ENCODE measurements around the gene STAT5A. TPM values are rescaled to one million over a fixed set of nuclear protein-coding genes. Genes with fewer than 3 reads are reported as not detected.
"Not testable (repeated sequence)": the region's sequence is repeated elsewhere in the genome, so short reads cannot be mapped to it uniquely, and the experiment has no call there.

The STAT5A gene
- total RNA-seq, 1 donor from 2014 or later = 13.8 TPM

DNA sequence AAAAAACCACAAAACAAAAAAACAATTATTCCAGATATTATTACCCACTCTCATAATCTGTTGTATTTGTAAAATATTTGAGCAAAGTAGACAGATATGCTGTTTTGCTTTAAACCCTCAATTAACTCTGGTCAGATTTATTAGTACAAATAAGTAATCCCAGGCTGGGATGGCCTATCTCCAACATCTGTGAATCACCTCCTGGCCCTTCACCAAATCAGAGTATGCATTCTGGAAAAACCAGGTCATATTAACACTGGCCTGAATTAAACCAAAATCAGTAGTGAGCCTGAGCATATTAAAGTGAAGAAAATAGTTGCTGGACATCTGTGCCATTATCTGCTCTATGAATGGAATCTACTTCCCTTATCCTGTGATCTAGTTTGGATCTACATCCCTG is 58.9 kb downstream of the STAT5A start:
- no peak for DNase-seq
- ATAC-seq = peak; percentile 43
- intact Hi-C loops (cut with micrococcal nuclease) = no loop called here

DNA sequence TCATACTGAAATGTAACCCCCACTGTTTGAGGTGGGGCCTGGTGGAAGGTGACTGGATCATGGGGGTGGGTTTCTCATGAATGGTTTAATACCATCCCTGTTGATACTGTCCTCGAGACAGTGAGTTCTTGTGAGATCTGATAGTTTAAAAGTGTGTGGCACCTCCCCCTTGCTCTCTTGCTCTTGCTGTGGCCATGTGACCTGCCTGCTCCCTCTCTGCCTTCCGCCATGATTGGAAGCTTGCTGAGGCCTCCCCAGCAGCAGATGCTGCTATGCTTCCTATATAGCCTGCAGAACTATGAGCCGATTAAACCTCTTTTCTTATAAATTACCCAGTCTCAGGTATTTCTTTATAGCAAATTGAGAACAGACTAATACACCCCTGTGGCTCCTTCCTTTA is 59.3 kb downstream of the STAT5A start:
- DNase-seq (no peak), ATAC-seq (no peak)

DNA sequence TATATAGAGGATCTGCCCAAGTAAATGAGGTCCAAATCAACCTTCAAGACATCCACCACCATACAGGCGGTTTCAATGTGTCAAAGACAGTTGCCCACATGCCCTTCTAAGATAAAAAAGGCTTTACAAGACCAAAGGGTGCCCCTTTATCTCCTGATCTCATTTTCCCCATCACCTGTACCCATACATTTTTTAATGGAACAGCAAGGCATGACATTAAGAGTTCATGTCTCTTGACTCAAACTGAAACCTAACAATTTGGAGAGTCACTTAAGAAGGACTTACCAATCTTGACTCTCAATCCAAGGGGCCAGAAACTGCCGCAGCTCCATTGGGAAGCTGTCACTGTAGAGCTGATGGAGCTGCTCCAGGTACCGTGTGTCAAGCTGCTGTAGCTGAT is 59.8 kb downstream of the STAT5A start:
- ATAC-seq = no peak
- DNase-seq = no peak
- intact Hi-C loops (cut with micrococcal nuclease) = no loop called here

More for the DNA sequence above, 59.3 kb downstream of the STAT5A start:
- intact Hi-C loops (cut with micrococcal nuclease) = no loop called here

DNA sequence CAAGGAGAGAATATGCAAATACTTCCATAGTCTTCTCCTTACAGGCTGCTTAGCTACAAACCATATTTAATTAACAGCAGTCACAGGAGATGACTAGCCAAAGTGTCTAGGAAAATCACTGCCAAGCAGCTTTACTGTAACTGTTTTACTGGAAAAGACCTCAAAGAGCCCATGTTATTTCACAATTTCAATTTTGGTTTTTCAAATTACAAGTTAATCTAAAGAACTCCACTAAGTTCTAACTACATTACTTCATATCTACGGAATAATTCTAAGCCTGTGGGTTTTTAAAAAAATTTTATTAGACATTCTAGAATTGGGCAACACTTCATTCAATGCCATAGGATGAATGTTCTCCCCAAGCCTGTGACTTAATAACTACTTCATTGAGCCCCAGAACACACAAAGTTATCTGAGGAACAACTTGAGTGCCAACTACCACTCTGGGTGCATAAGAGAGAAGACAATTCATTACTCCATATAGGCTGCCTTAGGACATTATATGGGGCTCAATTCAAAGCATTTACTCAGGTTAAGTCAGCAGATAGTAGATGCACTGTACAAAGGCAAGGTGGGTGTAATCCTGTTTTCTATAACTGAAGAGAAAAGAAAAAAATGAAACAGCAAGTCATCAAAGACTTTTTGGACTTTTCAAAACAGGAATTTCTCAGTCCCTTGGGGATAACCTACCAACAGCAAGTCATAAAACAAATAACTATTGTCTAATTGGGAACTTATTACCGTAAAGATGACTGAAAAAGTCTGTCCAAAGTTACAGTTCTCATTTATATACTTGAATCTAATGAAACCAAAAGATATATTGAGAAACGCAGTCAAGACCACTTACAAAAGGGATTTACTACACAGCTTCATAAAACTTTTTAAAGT is 66.9 kb downstream of the STAT5A start:
- intact Hi-C loops (cut with micrococcal nuclease) = no loop called here
- DNase-seq (no peak), ATAC-seq (no peak)

DNA sequence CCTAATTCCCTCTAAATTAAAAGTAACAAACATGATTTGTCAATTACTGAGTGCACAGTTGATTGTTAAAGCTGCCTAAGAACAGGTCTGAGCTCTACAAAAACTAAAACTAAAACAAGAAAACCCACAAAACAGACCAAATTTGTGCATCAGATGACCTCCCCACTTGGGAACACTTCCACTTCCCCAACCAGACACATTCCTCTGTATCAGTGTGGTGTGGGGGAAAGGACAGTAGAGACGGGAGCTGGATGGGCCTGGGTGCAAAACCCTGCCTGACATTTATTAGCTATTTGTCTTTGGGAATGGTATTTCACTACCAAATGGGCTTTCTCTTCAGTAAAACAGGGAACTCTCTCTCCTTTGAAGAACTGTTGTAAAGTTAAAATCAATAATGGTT is 70.1 kb downstream of the STAT5A start:
- intact Hi-C loops (cut with micrococcal nuclease) = no loop called here
- no peak for DNase-seq

DNA sequence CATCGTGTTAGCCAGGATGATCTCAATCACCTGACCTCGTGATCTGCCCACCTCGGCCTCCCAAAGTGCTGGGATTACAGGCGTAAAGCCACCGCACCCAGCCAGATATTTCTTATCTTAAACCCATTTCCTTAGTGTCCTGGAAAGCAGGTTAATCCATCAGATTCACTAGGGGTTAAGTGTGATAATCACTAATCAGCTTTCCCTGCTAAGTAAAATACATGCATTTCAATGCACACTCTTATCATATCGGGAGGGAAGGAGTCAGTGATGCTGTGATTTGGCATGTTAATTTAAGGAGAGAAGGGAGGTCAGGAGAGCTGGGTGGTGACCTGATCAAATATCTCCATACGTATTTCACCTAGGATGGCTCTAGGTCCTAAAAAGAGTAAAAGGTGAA is 70.8 kb downstream of the STAT5A start:
- intact Hi-C loops (cut with micrococcal nuclease) = no loop called here
- ATAC-seq = no peak
- no peak for DNase-seq

More for the DNA sequence above, 70.1 kb downstream of the STAT5A start:
- ATAC-seq = no peak

DNA sequence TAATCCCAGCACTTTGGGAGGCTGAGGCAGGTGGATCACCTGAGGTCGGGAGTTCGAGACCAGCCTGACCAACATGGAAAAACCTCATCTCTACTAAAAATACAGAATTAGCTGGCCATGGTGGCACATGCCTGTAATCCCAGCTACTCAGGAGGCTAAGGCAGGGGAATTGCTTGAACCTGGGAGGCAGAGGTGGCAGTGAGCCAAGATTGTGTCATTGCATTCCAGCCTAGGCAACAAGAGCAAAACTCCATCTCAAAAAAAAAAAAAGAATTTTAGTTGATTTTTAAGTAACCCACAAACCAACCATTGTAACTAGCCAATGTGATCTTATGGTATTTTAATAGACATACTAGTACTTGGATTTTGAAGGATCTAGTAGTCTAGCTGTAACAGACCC is 72.1 kb downstream of the STAT5A start:
- intact Hi-C loops (cut with micrococcal nuclease); ATAC-seq: not testable (repeated sequence)
- peak; percentile 48 for DNase-seq

Other genes starting within 250 kb of the STAT5A start
- gene C17orf113, start 237.9 kb upstream of the STAT5A start, total RNA-seq = 0.52 TPM
- gene ZNF385C, start 190.0 kb upstream of the STAT5A start, total RNA-seq = 0.20 TPM
- gene DHX58, start 175.8 kb upstream of the STAT5A start, total RNA-seq = 3.8 TPM
- 26.1 TPM for gene KAT2A, start 167.1 kb upstream of the STAT5A start, total RNA-seq
- 0.12 TPM for gene HSPB9, start 165.7 kb upstream of the STAT5A start, total RNA-seq
- 47.1 TPM for gene RAB5C, start 133.5 kb upstream of the STAT5A start, total RNA-seq
- 0.15 TPM for gene KCNH4, start 107.4 kb upstream of the STAT5A start, total RNA-seq
- gene HCRT, start 103.0 kb upstream of the STAT5A start, total RNA-seq = not detected
- gene GHDC, start 94.0 kb upstream of the STAT5A start, total RNA-seq = 7.0 TPM
- 33.4 TPM for gene STAT5B, start 12.1 kb upstream of the STAT5A start, total RNA-seq
- 146 TPM for gene STAT3, start 99.9 kb downstream of the STAT5A start, total RNA-seq
- gene CAVIN1, start 134.8 kb downstream of the STAT5A start, total RNA-seq = 216 TPM
- gene ATP6V0A1, start 170.4 kb downstream of the STAT5A start, total RNA-seq = 33.2 TPM
- gene NAGLU, start 247.7 kb downstream of the STAT5A start, total RNA-seq = 8.3 TPM